Nephron (organoid): ENCODE measurements around the gene RIOK3.
"Not testable (repeated sequence)": the region's sequence is repeated elsewhere in the genome, so short reads cannot be mapped to it uniquely, and the experiment has no call there.

ENCODE experiments used
- H3K27ac Mint-ChIP-seq, 3 experiments: 2 replicates each; pipeline ENCODE4 v1.8.0; 2020; ENCODE audit warnings: mixed read lengths in 3 of 3, mild to moderate bottlenecking in 2 of 3, moderate library complexity in 1 of 3
- H3K27me3 Mint-ChIP-seq: 2 replicates; pipeline ENCODE4 v1.8.0; 2021; ENCODE audit warnings: low read depth, mild to moderate bottlenecking, moderate library complexity, mixed read lengths
- H3K36me3 Mint-ChIP-seq: 2 replicates; pipeline ENCODE4 v1.8.0; 2020; ENCODE audit warnings: low read depth, mixed read lengths
- H3K4me1 Mint-ChIP-seq: 2 replicates; pipeline ENCODE4 v1.8.0; 2020; ENCODE audit warnings: mixed read lengths
- H3K4me3 Mint-ChIP-seq, 3 experiments: 2 replicates each; pipeline ENCODE4 v1.8.0; 2020; ENCODE audit warnings: mild to moderate bottlenecking in 3 of 3, mixed read lengths in 3 of 3, moderate library complexity in 2 of 3
- H3K9me3 Mint-ChIP-seq: 2 replicates; pipeline ENCODE4 v1.8.0; 2020; ENCODE audit warnings: mixed read lengths
- TF ChIP-seq, protein P1 (sequence below), 3 experiments: fragments of 200-600 bp; sonication (generic); IDR thresholded peaks; one replicate each; pipeline ENCODE4 v1.5.0; 2021; ENCODE audit warnings: antibody characterized with exemption in 3 of 3; ENCODE audit not compliant: unreplicated experiment in 3 of 3

Gene RIOK3

DNA sequence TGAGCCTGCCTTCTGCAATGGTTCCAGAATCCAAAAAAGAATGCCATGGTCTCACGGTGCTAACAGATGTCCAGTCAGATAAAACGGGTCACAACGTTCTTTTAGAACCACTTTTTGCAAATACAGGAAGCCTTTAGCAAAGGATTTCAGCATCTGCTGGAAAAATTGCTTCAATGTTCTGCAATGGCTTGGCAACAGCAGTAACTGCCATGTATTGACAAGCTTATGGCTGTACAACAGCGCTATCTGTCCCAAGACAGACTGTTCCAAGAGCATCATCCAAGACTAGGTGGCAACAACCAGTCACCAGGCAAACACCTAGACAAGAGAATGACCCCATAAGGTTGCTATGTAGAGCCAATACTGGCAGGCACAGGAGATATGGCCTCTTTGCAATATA is 37.6 kb upstream of the RIOK3 start:
- TF ChIP-seq, protein P1, sequence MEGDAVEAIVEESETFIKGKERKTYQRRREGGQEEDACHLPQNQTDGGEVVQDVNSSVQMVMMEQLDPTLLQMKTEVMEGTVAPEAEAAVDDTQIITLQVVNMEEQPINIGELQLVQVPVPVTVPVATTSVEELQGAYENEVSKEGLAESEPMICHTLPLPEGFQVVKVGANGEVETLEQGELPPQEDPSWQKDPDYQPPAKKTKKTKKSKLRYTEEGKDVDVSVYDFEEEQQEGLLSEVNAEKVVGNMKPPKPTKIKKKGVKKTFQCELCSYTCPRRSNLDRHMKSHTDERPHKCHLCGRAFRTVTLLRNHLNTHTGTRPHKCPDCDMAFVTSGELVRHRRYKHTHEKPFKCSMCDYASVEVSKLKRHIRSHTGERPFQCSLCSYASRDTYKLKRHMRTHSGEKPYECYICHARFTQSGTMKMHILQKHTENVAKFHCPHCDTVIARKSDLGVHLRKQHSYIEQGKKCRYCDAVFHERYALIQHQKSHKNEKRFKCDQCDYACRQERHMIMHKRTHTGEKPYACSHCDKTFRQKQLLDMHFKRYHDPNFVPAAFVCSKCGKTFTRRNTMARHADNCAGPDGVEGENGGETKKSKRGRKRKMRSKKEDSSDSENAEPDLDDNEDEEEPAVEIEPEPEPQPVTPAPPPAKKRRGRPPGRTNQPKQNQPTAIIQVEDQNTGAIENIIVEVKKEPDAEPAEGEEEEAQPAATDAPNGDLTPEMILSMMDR (IDR thresholded peaks at IDR 0.05; ENCODE audit: unreplicated experiment in 3 of 3): no peak
- no peak overlapping the region for H3K4me3 Mint-ChIP-seq
- no peaks in the 10 kb centered on the region for H3K4me1 Mint-ChIP-seq
- H3K27ac Mint-ChIP-seq: no peak overlapping the region
- no peaks in the 10 kb centered on the region for H3K27me3 Mint-ChIP-seq
- no peaks in the 10 kb centered on the region for H3K9me3 Mint-ChIP-seq
- no peaks in the 10 kb centered on the region for H3K36me3 Mint-ChIP-seq

DNA sequence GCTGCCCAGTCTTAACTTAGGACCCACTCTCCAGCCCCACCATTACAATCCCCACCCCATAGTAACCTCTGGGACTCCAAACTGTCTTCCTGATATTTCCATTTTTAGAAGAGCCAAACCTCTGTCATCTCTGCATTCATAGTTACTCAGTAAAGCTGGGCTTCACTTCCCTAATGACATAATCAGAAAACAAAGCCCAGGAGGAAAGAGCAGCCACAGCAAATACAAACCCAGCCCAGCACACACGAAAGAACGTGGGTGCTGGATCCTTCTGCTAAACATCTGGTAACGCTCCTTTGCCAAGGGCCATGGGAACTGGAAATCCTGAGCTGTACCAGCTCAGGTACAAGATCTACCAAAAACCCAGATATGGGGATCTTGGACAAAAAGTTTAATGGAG is 36.8 kb upstream of the RIOK3 start:
- no peaks in the 10 kb centered on the region for H3K27me3 Mint-ChIP-seq
- no peak overlapping the region for H3K4me3 Mint-ChIP-seq
- H3K4me1 Mint-ChIP-seq: no peaks in the 10 kb centered on the region
- no peak overlapping the region for H3K27ac Mint-ChIP-seq
- H3K36me3 Mint-ChIP-seq: no peaks in the 10 kb centered on the region
- no peaks in the 10 kb centered on the region for H3K9me3 Mint-ChIP-seq
- TF ChIP-seq, protein P1 (IDR thresholded peaks at IDR 0.05; ENCODE audit: unreplicated experiment in 3 of 3): no peak

DNA sequence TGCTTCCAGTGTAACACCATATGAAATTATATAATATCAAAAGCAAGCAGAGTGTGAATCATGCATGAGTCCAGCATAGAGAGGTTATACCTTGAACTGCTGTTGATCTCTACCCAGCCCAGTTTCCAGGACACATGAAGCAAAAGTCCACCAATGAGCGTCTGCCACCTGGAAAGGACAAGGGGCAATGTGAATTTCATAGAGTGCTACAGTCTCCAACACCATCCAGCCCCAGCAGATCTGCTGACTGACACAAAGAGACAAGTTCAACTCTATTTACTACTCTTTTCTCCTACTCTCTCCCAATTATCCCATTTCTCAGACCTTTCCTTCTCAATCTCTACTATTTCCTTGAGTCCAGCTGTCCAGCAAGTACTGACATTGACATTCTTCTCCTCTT is 31.8 kb upstream of the RIOK3 start:
- Mint-ChIP-seq H3K9me3 (peaks cover 7% of the 10 kb centered on the region), H3K27me3 (no peaks in the 10 kb centered on the region), H3K4me3 (no peak overlapping the region), H3K4me1 (peaks cover 13% of the 10 kb centered on the region), H3K27ac (no peak overlapping the region), H3K36me3 (peaks cover 14% of the 10 kb centered on the region)
- TF ChIP-seq, protein P1 (IDR thresholded peaks at IDR 0.05; ENCODE audit: unreplicated experiment in 3 of 3): no peak

DNA sequence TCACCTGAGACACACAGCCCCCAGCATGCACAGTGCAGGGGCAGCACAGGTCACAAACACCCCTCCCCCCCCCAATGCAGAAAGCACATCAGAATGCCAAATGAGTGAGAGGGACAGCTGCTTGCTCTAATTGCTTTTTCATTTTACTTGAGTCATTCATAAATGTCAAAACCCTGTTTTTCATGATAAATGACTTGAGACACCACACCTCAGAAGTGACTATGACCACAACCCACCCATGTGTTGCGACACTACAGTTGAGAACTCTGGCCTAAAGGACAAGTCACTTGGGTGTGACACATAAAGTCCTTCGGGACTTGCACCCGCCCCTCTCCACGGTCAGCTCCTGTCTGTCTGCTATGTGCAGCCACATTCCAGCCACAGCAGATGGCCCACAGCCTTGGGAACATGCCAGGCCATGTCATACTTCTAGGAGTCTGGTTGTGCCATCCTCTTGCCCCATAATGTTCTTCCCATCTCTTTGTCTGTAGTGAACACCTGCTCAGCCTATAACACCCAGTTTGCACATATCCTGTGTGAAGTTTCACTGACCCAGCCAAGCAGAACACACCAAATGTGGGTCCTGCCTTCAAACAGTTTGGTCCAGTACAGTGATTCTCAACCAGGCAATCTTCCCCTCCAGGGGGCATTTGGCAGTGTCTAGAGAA is 30.2 kb upstream of the RIOK3 start:
- Mint-ChIP-seq H3K27ac (no peak overlapping the region), H3K27me3 (no peaks in the 10 kb centered on the region), H3K36me3 (peaks cover 16% of the 10 kb centered on the region), H3K9me3 (peaks cover 11% of the 10 kb centered on the region), H3K4me1 (peaks cover 13% of the 10 kb centered on the region), H3K4me3 (no peak overlapping the region)
- TF ChIP-seq, protein P1 (IDR thresholded peaks at IDR 0.05; ENCODE audit: unreplicated experiment in 3 of 3): no peak

DNA sequence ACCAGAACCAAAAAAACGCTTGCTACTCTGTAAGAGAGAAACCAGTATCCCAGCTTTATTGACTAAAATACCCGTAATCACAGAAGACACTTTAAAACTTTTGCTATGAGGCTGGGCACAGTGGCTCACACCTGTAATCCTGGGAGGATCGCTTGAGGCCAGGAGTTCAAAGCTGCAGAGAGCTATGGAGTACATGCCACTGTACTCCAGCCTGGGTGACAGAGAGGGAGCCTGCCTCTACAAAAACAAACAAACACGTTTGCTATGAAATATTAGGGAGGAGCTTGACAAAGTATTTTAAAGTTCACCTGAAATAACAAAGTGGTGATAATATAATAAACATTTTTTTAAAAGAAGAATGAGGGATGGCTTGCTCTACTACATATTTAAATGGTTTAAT is 28.5 kb upstream of the RIOK3 start:
- TF ChIP-seq, protein P1 (IDR thresholded peaks at IDR 0.05; ENCODE audit: unreplicated experiment in 3 of 3): no peak
- Mint-ChIP-seq H3K27ac (no peak overlapping the region), H3K9me3 (peaks cover 11% of the 10 kb centered on the region), H3K4me3 (no peak overlapping the region), H3K27me3 (no peaks in the 10 kb centered on the region), H3K36me3 (peaks cover 27% of the 10 kb centered on the region), H3K4me1 (peaks cover 13% of the 10 kb centered on the region)

DNA sequence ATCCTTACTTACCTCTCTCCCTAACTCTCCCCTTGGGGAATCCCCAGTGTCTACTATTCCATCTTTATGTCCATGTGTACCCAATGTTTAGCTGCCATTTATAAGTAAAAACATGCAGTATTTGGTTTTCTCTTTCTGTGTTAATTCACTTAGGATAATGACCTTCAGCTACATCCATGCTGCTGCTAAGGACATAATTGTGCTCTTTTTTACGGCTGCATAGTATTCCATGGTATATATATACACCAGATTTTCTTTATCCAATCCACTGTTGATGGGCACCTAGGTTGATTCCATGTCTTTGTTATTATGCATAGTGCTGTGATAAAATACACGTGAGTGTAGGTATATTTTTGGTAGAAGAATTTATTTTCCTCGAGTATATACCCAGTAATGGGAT is 24.3 kb upstream of the RIOK3 start:
- peaks cover 34% of the 10 kb centered on the region for H3K36me3 Mint-ChIP-seq
- H3K27me3 Mint-ChIP-seq: no peaks in the 10 kb centered on the region
- no peak overlapping the region for H3K4me3 Mint-ChIP-seq
- H3K9me3 Mint-ChIP-seq: peaks cover 11% of the 10 kb centered on the region
- TF ChIP-seq, protein P1 (IDR thresholded peaks at IDR 0.05; ENCODE audit: unreplicated experiment in 3 of 3): no peak
- H3K27ac Mint-ChIP-seq: no peak overlapping the region
- no peaks in the 10 kb centered on the region for H3K4me1 Mint-ChIP-seq

DNA sequence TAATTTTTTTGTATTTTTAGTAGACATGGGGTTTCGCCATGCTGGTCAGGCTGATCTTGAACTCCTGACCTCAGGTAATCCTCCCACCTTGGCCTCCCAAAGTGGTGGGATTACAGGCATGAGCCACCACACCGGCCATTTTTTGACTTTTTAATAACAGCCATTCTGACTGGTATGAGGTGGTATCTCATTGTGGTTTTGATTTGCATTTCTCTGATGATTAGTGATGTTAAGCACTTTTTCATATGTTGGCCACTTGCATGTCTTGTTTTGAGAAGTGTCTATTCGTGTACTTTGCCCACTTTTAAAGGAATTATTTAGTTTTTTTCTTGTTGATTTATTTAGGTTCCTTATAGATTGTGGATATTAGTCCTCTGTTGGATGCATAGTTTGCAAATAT is 23.5 kb upstream of the RIOK3 start:
- H3K27me3 Mint-ChIP-seq, H3K4me3 Mint-ChIP-seq, H3K4me1 Mint-ChIP-seq, H3K27ac Mint-ChIP-seq: not testable (repeated sequence)
- peaks cover 32% of the 10 kb centered on the region for H3K36me3 Mint-ChIP-seq
- H3K9me3 Mint-ChIP-seq: peaks cover 11% of the 10 kb centered on the region
